Gastrocnemius medialis (tissue), 4 donors: ENCODE measurements around the gene CCNC.

ENCODE experiments used
- CTCF ChIP-seq, 5 experiments: fragments of 450-650 bp in 3 of 5; fragments of 200-600 bp in 2 of 5; sonication (generic) in 2 of 5; IDR thresholded peaks in 4 of 5; conservative IDR thresholded peaks in 1 of 5; 1 replicate in 4 of 5; 2 replicates in 1 of 5; pipeline ENCODE4 v1.5.1; 2016 to 2019; ENCODE audit warnings: antibody characterized with exemption in 5 of 5, mild to moderate bottlenecking in 3 of 5, moderate library complexity in 3 of 5
- POLR2A ChIP-seq, 2 donors: fragments of 450-650 bp; IDR thresholded peaks; one replicate each; pipeline ENCODE4 v1.6.1; 2017; ENCODE audit warnings: antibody characterized with exemption in 2 of 2, mild to moderate bottlenecking in 2 of 2, moderate library complexity in 2 of 2

DNA sequence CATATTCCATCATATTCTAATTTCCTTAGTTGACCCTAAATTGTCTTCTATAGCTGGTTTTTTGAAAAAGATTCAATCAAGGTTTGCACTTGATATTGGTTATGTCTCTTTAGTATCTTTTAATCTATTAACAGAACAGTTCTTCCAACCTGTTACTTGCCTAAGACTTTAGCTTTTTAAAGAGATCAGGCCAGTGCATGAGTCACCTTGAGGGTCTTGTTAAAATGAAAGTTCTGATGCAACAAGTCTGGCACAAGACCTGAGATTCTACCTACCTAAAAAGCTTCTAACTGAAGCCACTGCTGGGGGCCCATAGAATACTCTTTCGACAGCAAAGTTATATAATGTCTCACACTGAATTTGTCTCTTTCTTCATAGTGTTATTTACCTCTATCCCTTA lies 56.4 kb downstream of the CCNC start:
- TF ChIP-seq CTCF (IDR thresholded peaks at IDR 0.05 in 4 of 5, conservative IDR thresholded peaks at IDR 0.05 in 1 of 5) = no peak
- TF ChIP-seq POLR2A (IDR thresholded peaks at IDR 0.05) = no peak
